Esophagus muscularis mucosa (tissue), 4 donors: ENCODE measurements around the gene NTN3. TPM values are rescaled to one million over a fixed set of nuclear protein-coding genes. Genes with fewer than 3 reads are reported as not detected.

Experiments used
- DNase-seq: peaks from one replicate; pipeline ENCODE4 v3.0.0-alpha.2; 2017; ENCODE audit errors: extremely low spot score
- H3K27ac ChIP-seq, 4 donors: fragments of 200-600 bp; sonication (generic); replicated peaks in 1 of 4; 1 replicate in 3 of 4; 2 replicates in 1 of 4; pipeline ENCODE4 v1.5.1; 2016 to 2019; ENCODE audit warnings: mild to moderate bottlenecking in 1 of 4
- H3K27me3 ChIP-seq, 4 donors: fragments of 200-600 bp; sonication (generic); one replicate each; pipeline versions ENCODE4 v1.5.1 to v1.6.0; 2016 to 2019
- H3K36me3 ChIP-seq, 4 donors: fragments of 200-600 bp; sonication (generic); one replicate each; pipeline ENCODE4 v1.5.1; 2016 to 2019
- H3K4me1 ChIP-seq, 4 donors: fragments of 200-600 bp; sonication (generic); one replicate each; pipeline ENCODE4 v1.5.1; 2016 to 2019
- H3K4me3 ChIP-seq, 4 donors: fragments of 200-600 bp; sonication (generic); 1 replicate in 2 of 4; 2 replicates in 2 of 4; pipeline ENCODE4 v1.5.1; 2016 to 2019; ENCODE audit warnings: mild to moderate bottlenecking in 4 of 4, moderate library complexity in 1 of 4
- H3K9me3 ChIP-seq, 4 donors: fragments of 200-600 bp; sonication (generic); 1 replicate in 3 of 4; 2 replicates in 1 of 4; pipeline ENCODE4 v1.5.1; 2016 to 2019
- EP300 ChIP-seq: sonication (generic); formaldehyde crosslinking; IDR thresholded peaks from one replicate; pipeline ENCODE4 v1.6.1; 2017; ENCODE audit warnings: antibody characterized with exemption
- POLR2A ChIP-seq: fragments of 450-650 bp; IDR thresholded peaks from one replicate; pipeline ENCODE4 v1.6.1; 2017; ENCODE audit warnings: antibody characterized with exemption, moderate library complexity, mild to moderate bottlenecking, low read depth
- POLR2AphosphoS5 ChIP-seq, 2 donors: sonication (generic); formaldehyde crosslinking; IDR thresholded peaks; one replicate each; pipeline ENCODE4 v1.6.1; 2017; ENCODE audit warnings: antibody characterized with exemption in 2 of 2
- WGBS: methylation state at CpG from one replicate; pipeline ENCODE4 v1.1.5; 2018; 5-methylcytosine and 5-hydroxymethylcytosine counted together
- intact Hi-C: fragments of 100-400 bp; cut with DNase I; formaldehyde crosslinking; loops from one replicate; pipeline ENCODE4 v1.15.1; 2023
- total RNA-seq, 4 donors: library from RNA; depleted of rRNA; stranded (reverse); fragments of >200 nt; gene quantifications; one replicate each; pipeline versions ENCODE4 v1.1.0 to v1.2.1, GENCODE V29; 2016
- TF ChIP-seq, protein P1 (sequence below), 3 experiments: fragments of 200-600 bp in 2 of 3; fragments of 450-650 bp in 1 of 3; sonication (generic) in 2 of 3; IDR thresholded peaks; one replicate each; pipeline ENCODE4 v1.5.1; 2017 to 2019; ENCODE audit warnings: antibody characterized with exemption in 3 of 3, mild to moderate bottlenecking in 2 of 3, moderate library complexity in 1 of 3

NTN3 gene
- total RNA-seq, 4 donors from 2014 or later: 0.19 to 0.42 (median 0.29) TPM; not detected in 1

GRCh38 chr16:2450535-2450934 is 20.6 kb upstream of the NTN3 start:
- intact Hi-C loops: no loop called here
- peaks cover 0 to 47% (median 26%) of the 10 kb centered on the region in 4 donors for H3K36me3 ChIP-seq
- DNase-seq: no peak

DNA sequence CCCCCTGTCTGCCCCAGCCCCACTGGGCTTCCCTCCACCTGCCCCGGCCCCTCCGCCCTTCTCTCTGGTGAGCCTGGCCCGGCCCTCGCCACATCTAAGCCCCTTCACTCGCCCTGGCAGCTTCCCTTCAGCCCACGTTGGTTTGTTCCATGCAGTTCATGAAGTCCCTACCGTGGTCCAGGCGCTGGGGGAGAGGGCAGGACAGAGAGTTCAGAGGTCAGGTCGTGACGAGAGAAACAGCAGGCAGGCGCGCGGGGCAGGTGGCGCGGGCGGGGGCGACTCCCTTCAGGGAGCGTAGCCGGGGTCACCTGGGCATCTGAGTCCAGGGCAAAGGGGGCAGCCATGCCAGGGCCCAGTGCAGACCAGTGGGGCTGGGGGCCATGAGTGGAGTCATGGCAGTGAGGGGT is 20.1 kb upstream of the NTN3 start:
- intact Hi-C loops: no loop called here
- DNase-seq: no peak
- TF ChIP-seq EP300 (no peak), POLR2AphosphoS5 (IDR thresholded peaks at IDR 0.05) (no peak), POLR2A (no peak)
- TF ChIP-seq, protein P1, sequence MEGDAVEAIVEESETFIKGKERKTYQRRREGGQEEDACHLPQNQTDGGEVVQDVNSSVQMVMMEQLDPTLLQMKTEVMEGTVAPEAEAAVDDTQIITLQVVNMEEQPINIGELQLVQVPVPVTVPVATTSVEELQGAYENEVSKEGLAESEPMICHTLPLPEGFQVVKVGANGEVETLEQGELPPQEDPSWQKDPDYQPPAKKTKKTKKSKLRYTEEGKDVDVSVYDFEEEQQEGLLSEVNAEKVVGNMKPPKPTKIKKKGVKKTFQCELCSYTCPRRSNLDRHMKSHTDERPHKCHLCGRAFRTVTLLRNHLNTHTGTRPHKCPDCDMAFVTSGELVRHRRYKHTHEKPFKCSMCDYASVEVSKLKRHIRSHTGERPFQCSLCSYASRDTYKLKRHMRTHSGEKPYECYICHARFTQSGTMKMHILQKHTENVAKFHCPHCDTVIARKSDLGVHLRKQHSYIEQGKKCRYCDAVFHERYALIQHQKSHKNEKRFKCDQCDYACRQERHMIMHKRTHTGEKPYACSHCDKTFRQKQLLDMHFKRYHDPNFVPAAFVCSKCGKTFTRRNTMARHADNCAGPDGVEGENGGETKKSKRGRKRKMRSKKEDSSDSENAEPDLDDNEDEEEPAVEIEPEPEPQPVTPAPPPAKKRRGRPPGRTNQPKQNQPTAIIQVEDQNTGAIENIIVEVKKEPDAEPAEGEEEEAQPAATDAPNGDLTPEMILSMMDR (IDR thresholded peaks at IDR 0.05): no peak
- H3K27ac ChIP-seq: no peak overlapping the region
- no peaks in the 10 kb centered on the region for H3K9me3 ChIP-seq
- H3K36me3 ChIP-seq: peaks cover 0 to 44% (median 24%) of the 10 kb centered on the region in 4 donors
- WGBS: 94% methylated on average over 19 of the region's 19 CpGs
- H3K4me3 ChIP-seq: no peak overlapping the region
- H3K4me1 ChIP-seq: no peaks in the 10 kb centered on the region
- H3K27me3 ChIP-seq: no peaks in the 10 kb centered on the region

More at GRCh38 chr16:2450535-2450934, 20.6 kb upstream of the NTN3 start:
- TF ChIP-seq, protein P1 (IDR thresholded peaks at IDR 0.05): no peak
- TF ChIP-seq POLR2A (no peak), POLR2AphosphoS5 (IDR thresholded peaks at IDR 0.05) (no peak), EP300 (no peak)
- no peak overlapping the region for H3K27ac ChIP-seq
- H3K4me1 ChIP-seq: no peaks in the 10 kb centered on the region
- WGBS: 87% methylated on average over 7 of the region's 8 CpGs
- no peak overlapping the region for H3K4me3 ChIP-seq
- no peaks in the 10 kb centered on the region for H3K9me3 ChIP-seq
- no peaks in the 10 kb centered on the region for H3K27me3 ChIP-seq

DNA sequence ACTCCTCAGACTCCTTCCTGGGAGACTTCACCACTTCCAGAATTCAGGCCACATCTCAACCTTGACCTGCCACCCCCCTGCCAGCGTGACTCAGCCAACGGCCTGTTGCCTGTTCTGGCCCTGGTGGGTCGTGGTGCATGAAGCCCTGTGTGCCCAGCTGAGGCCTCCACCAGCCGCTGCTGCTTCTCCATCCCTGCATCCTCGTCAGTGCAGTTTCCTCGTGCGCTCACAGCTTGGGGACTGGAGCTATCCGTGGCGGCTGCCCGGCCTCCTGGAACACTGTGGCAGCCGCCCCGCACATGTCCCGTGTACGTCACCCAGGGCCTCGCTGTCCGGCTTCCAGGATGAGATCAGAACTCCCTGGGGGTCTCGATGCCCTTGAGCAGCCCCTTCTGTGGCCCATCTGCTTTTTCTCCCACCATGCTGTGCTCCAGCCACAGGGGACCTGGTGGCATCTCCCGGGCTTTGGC is 19.2 kb upstream of the NTN3 start:
- peaks cover 0 to 42% (median 23%) of the 10 kb centered on the region in 4 donors for H3K36me3 ChIP-seq
- H3K27ac ChIP-seq: no peak overlapping the region
- TF ChIP-seq POLR2AphosphoS5 (IDR thresholded peaks at IDR 0.05): no peak
- TF ChIP-seq EP300: no peak
- TF ChIP-seq POLR2A: no peak
- TF ChIP-seq, protein P1 (IDR thresholded peaks at IDR 0.05): no peak
- no peak for DNase-seq
- H3K27me3 ChIP-seq: no peaks in the 10 kb centered on the region
- H3K9me3 ChIP-seq: no peaks in the 10 kb centered on the region
- WGBS: 91% methylated on average over 11 of the region's 18 CpGs
- no peaks in the 10 kb centered on the region for H3K4me1 ChIP-seq
- intact Hi-C loops: no loop called here
- H3K4me3 ChIP-seq: no peak overlapping the region

- Histone ChIP-seq H3K27ac (no peak overlapping the region), H3K4me3 (no peak overlapping the region), H3K9me3 (no peaks in the 10 kb centered on the region), H3K36me3 (peaks cover 0 to 38% (median 24%) of the 10 kb centered on the region in 4 donors), H3K4me1 (no peaks in the 10 kb centered on the region), H3K27me3 (no peaks in the 10 kb centered on the region)
- 95% methylated on average over 8 of the region's 8 CpGs for WGBS
- no peak for DNase-seq
- intact Hi-C loops: no loop called here
- no peak for TF ChIP-seq POLR2AphosphoS5 (IDR thresholded peaks at IDR 0.05)
- TF ChIP-seq, protein P1 (IDR thresholded peaks at IDR 0.05): no peak
Observed at GRCh38 chr16:2452650-2453049, 18.4 kb upstream of the NTN3 start.
